Measurements from ENCODE around the gene CCDC92B.

GRCh38 chr17:2782055-2782454 lies 32.6 kb upstream of the CCDC92B start:
- TF ChIP-seq POLR2A (IDR thresholded peaks at IDR 0.05; ENCODE audit: low read length), result no peak
- TF ChIP-seq GATA1 (IDR thresholded peaks at IDR 0.05; ENCODE audit: low read depth, low read length), result no peak

All from erythroblast (primary cell).